Activated CD4-positive, alpha-beta T cell treated with anti-CD3 and anti-CD28 coated beads for 36 hours (primary cell): ENCODE measurements around the gene CREB5. TPM values are rescaled to one million over a fixed set of nuclear protein-coding genes. Genes with fewer than 3 reads are reported as not detected.

Source experiments
- ATAC-seq: fragments of 200-7000 bp; cut with Tn5 transposase; one replicate; pipeline ENCODE4 v1.10.0; 2021; ENCODE audit warnings: mild to moderate bottlenecking, moderate library complexity
- CTCF ChIA-PET: fragments of 350-600 bp; sonication (Branson Sonifier 250); formaldehyde crosslinking; loops from one replicate; lab custom pipeline; 2021; ENCODE audit warnings: antibody characterized with exemption; lab: Charles Lee
- POLR2A ChIA-PET: fragments of 350-600 bp; sonication (Branson Sonifier 250); formaldehyde crosslinking; loops from one replicate; lab custom pipeline; 2021; ENCODE audit warnings: antibody characterized with exemption, inconsistent platforms; lab: Charles Lee
- DNase-seq: peaks from one replicate; pipeline ENCODE4 v3.0.0-alpha.2; 2020
- H3K27ac Mint-ChIP-seq: one replicate; pipeline ENCODE4 v1.8.0; 2021; ENCODE audit warnings: mixed read lengths
- H3K27me3 Mint-ChIP-seq: one replicate; pipeline ENCODE4 v1.8.0; 2021; ENCODE audit warnings: mixed read lengths
- H3K36me3 Mint-ChIP-seq: one replicate; pipeline ENCODE4 v1.8.0; 2021; ENCODE audit warnings: low read depth, mixed read lengths
- H3K4me1 Mint-ChIP-seq: one replicate; pipeline ENCODE4 v1.8.0; 2021; ENCODE audit warnings: mixed read lengths
- H3K4me3 Mint-ChIP-seq: one replicate; pipeline ENCODE4 v1.8.0; 2021; ENCODE audit warnings: mild to moderate bottlenecking, moderate library complexity, mixed read lengths
- H3K9me3 Mint-ChIP-seq: one replicate; pipeline ENCODE4 v1.8.0; 2021; ENCODE audit warnings: low read depth, mixed read lengths
- intact Hi-C, 2 experiments: fragments of 100-400 bp; cut with DNase I in 1 of 2; cut with micrococcal nuclease in 1 of 2; formaldehyde crosslinking; loops; one replicate each; pipeline versions ENCODE4 v1.14.2 to v1.15.1; 2022 to 2024; cut with DNase I, micrococcal nuclease
- total RNA-seq, 2 experiments: library from RNA; stranded (reverse); gene quantifications; one replicate each; pipeline ENCODE4 v1.2.3, GENCODE V29; 2021

CREB5 gene
- total RNA-seq, 2 experiments from 2014 or later, result 0.50 to 0.61 TPM

GRCh38 chr7:28517606-28518005 lies 105.3 kb downstream of the CREB5 start:
- Mint-ChIP-seq H3K4me1 (no peaks in the 10 kb centered on the region), H3K9me3 (no peaks in the 10 kb centered on the region), H3K27me3 (peaks cover 6% of the 10 kb centered on the region), H3K4me3 (no peak overlapping the region), H3K36me3 (no peaks in the 10 kb centered on the region), H3K27ac (no peak overlapping the region)
- ATAC-seq (no peak), DNase-seq (no peak)
- ChIA-PET CTCF (no interaction called here), POLR2A (interaction anchor here (0.6 kb wide), 1 partner anchor 16 kb away, joined by 3 read pairs; no protein-coding TSS in a partner anchor)
- intact Hi-C loops, result no loop called here

GRCh38 chr7:28520074-28521015 lies 108.0 kb downstream of the CREB5 start:
- DNase-seq (no peak), ATAC-seq (no peak)
- Mint-ChIP-seq H3K4me3 (no peak overlapping the region), H3K27ac (no peak overlapping the region), H3K36me3 (no peaks in the 10 kb centered on the region), H3K4me1 (no peaks in the 10 kb centered on the region), H3K9me3 (no peaks in the 10 kb centered on the region), H3K27me3 (peaks cover 13% of the 10 kb centered on the region)
- POLR2A ChIA-PET, result no interaction called here
- CTCF ChIA-PET, result no interaction called here
- intact Hi-C loops, result no loop called here

GRCh38 chr7:28524978-28525377 lies 112.7 kb downstream of the CREB5 start:
- intact Hi-C loops, result no loop called here
- POLR2A ChIA-PET, result no interaction called here

GRCh38 chr7:28528899-28529298 lies 116.6 kb downstream of the CREB5 start:
- H3K27ac Mint-ChIP-seq, result no peak overlapping the region
- CTCF ChIA-PET, result no interaction called here
- no peak overlapping the region for H3K4me3 Mint-ChIP-seq
- no peaks in the 10 kb centered on the region for H3K4me1 Mint-ChIP-seq
- DNase-seq (no peak), ATAC-seq (no peak)
- POLR2A ChIA-PET, result no interaction called here
- no peaks in the 10 kb centered on the region for H3K36me3 Mint-ChIP-seq
- H3K9me3 Mint-ChIP-seq, result no peaks in the 10 kb centered on the region
- intact Hi-C loops, result no loop called here
- peaks cover 9% of the 10 kb centered on the region for H3K27me3 Mint-ChIP-seq

More at GRCh38 chr7:28524978-28525377, 112.7 kb downstream of the CREB5 start:
- H3K36me3 Mint-ChIP-seq, result no peaks in the 10 kb centered on the region
- H3K9me3 Mint-ChIP-seq, result no peaks in the 10 kb centered on the region
- H3K4me3 Mint-ChIP-seq, result no peak overlapping the region
- DNase-seq (no peak), ATAC-seq (no peak)
- H3K4me1 Mint-ChIP-seq, result no peaks in the 10 kb centered on the region
- peaks cover 9% of the 10 kb centered on the region for H3K27me3 Mint-ChIP-seq
- CTCF ChIA-PET, result no interaction called here
- no peak overlapping the region for H3K27ac Mint-ChIP-seq

GRCh38 chr7:28529755-28530154 lies 117.4 kb downstream of the CREB5 start:
- intact Hi-C loops, result no loop called here
- ATAC-seq (no peak), DNase-seq (no peak)
- H3K4me1 Mint-ChIP-seq, result no peaks in the 10 kb centered on the region
- ChIA-PET CTCF (interaction anchor here (1.3 kb wide), 2 partner anchors 15 to 35 kb away, joined by 3 read pairs; no protein-coding TSS in a partner anchor), POLR2A (no interaction called here)
- H3K27ac Mint-ChIP-seq, result no peak overlapping the region
- H3K4me3 Mint-ChIP-seq, result no peak overlapping the region
- H3K36me3 Mint-ChIP-seq, result no peaks in the 10 kb centered on the region
- no peaks in the 10 kb centered on the region for H3K9me3 Mint-ChIP-seq
- H3K27me3 Mint-ChIP-seq, result peaks cover 7% of the 10 kb centered on the region

GRCh38 chr7:28530175-28530802 lies 118.0 kb downstream of the CREB5 start:
- no peaks in the 10 kb centered on the region for H3K9me3 Mint-ChIP-seq
- peaks cover 5% of the 10 kb centered on the region for H3K27me3 Mint-ChIP-seq
- CTCF ChIA-PET, result interaction anchor here (0.7 to 1.3 kb wide), 3 partner anchors 15 to 1391 kb away, joined by 3 read pairs; no protein-coding TSS in a partner anchor
- H3K27ac Mint-ChIP-seq, result no peak overlapping the region
- no peak overlapping the region for H3K4me3 Mint-ChIP-seq
- POLR2A ChIA-PET, result no interaction called here
- H3K36me3 Mint-ChIP-seq, result no peaks in the 10 kb centered on the region
- intact Hi-C loops, result no loop called here
- DNase-seq (no peak), ATAC-seq (no peak)
- no peaks in the 10 kb centered on the region for H3K4me1 Mint-ChIP-seq

- peaks cover 5% of the 10 kb centered on the region for H3K27me3 Mint-ChIP-seq
- DNase-seq (no peak), ATAC-seq (no peak)
- no peak overlapping the region for H3K4me3 Mint-ChIP-seq
- no peaks in the 10 kb centered on the region for H3K36me3 Mint-ChIP-seq
- ChIA-PET CTCF (interaction anchor here (0.7 to 1.3 kb wide), 3 partner anchors 16 to 1391 kb away, joined by 3 read pairs; no protein-coding TSS in a partner anchor), POLR2A (no interaction called here)
- H3K4me1 Mint-ChIP-seq, result no peaks in the 10 kb centered on the region
- no peaks in the 10 kb centered on the region for H3K9me3 Mint-ChIP-seq
- H3K27ac Mint-ChIP-seq, result no peak overlapping the region
- intact Hi-C loops, result no loop called here
Measured at GRCh38 chr7:28530803-28531175, 118.5 kb downstream of the CREB5 start.

GRCh38 chr7:28531291-28531690 lies 119.0 kb downstream of the CREB5 start:
- Mint-ChIP-seq H3K4me1 (no peaks in the 10 kb centered on the region), H3K9me3 (no peaks in the 10 kb centered on the region)
- intact Hi-C loops, result no loop called here

GRCh38 chr7:28532181-28532580 lies 119.9 kb downstream of the CREB5 start:
- no peaks in the 10 kb centered on the region for H3K36me3 Mint-ChIP-seq
- H3K27ac Mint-ChIP-seq, result no peak overlapping the region
- no peaks in the 10 kb centered on the region for H3K4me1 Mint-ChIP-seq
- intact Hi-C loops, result no loop called here
- no peaks in the 10 kb centered on the region for H3K9me3 Mint-ChIP-seq
- H3K4me3 Mint-ChIP-seq, result no peak overlapping the region
- DNase-seq (no peak), ATAC-seq (no peak)
- ChIA-PET POLR2A (no interaction called here), CTCF (interaction anchor here (0.7 kb wide), 1 partner anchor 197 kb away, joined by 4 read pairs; no protein-coding TSS in a partner anchor)
- H3K27me3 Mint-ChIP-seq, result peaks cover 5% of the 10 kb centered on the region

More at GRCh38 chr7:28531291-28531690, 119.0 kb downstream of the CREB5 start:
- no peaks in the 10 kb centered on the region for H3K36me3 Mint-ChIP-seq
- H3K27ac Mint-ChIP-seq, result no peak overlapping the region
- no peak for DNase-seq
- POLR2A ChIA-PET, result no interaction called here
- H3K27me3 Mint-ChIP-seq, result peaks cover 5% of the 10 kb centered on the region
- no peak overlapping the region for H3K4me3 Mint-ChIP-seq
- no peak for ATAC-seq
- CTCF ChIA-PET, result interaction anchor here (1.3 kb wide), 1 partner anchor 16 kb away, joined by 3 read pairs; no protein-coding TSS in a partner anchor

GRCh38 chr7:28533267-28533666 lies 120.9 kb downstream of the CREB5 start:
- DNase-seq (no peak), ATAC-seq (no peak)
- H3K27ac Mint-ChIP-seq, result no peak overlapping the region
- ChIA-PET POLR2A (interaction anchor here (0.7 kb wide), 1 partner anchor 15 kb away, joined by 3 read pairs; no protein-coding TSS in a partner anchor), CTCF (no interaction called here)
- H3K9me3 Mint-ChIP-seq, result no peaks in the 10 kb centered on the region
- intact Hi-C loops, result no loop called here
- H3K4me1 Mint-ChIP-seq, result no peaks in the 10 kb centered on the region
- no peaks in the 10 kb centered on the region for H3K36me3 Mint-ChIP-seq
- no peak overlapping the region for H3K4me3 Mint-ChIP-seq
- peaks cover 8% of the 10 kb centered on the region for H3K27me3 Mint-ChIP-seq

GRCh38 chr7:28533731-28534531 lies 121.6 kb downstream of the CREB5 start:
- intact Hi-C loops, result no loop called here
- Mint-ChIP-seq H3K9me3 (no peaks in the 10 kb centered on the region), H3K27me3 (peaks cover 11% of the 10 kb centered on the region), H3K4me3 (no peak overlapping the region), H3K27ac (no peak overlapping the region), H3K36me3 (no peaks in the 10 kb centered on the region), H3K4me1 (no peaks in the 10 kb centered on the region)
- DNase-seq, result no peak
- ChIA-PET CTCF (no interaction called here), POLR2A (interaction anchor here (0.7 kb wide), 1 partner anchor 16 kb away, joined by 3 read pairs; no protein-coding TSS in a partner anchor)
- ATAC-seq, result no peak
